ENCODE results near the gene IL17D.

The IL17D gene

GRCh38 chr13:20691616-20692015 is 11.9 kb upstream of the IL17D start:
- DNase-seq (ENCODE audit: low read depth), result no peak

GRCh38 chr13:20696073-20696472 is 7.4 kb upstream of the IL17D start:
- DNase-seq (ENCODE audit: low read depth), result no peak

- DNase-seq (ENCODE audit: low read depth), result no peak
Measured at GRCh38 chr13:20699715-20700114, 3.8 kb upstream of the IL17D start.

GRCh38 chr13:20700288-20700687 is 3.2 kb upstream of the IL17D start:
- no peak for DNase-seq (ENCODE audit: low read depth)

GRCh38 chr13:20701461-20701860 is 2.0 kb upstream of the IL17D start:
- no peak for DNase-seq (ENCODE audit: low read depth)

GRCh38 chr13:20702530-20702914 is 977 bp upstream of the IL17D start:
- no peak for DNase-seq (ENCODE audit: low read depth)

- DNase-seq (ENCODE audit: low read depth), result peak; percentile 60
Measured at GRCh38 chr13:20703780-20704458, 420 bp downstream of the IL17D start.

GRCh38 chr13:20704459-20705069 is 1.1 kb downstream of the IL17D start:
- no peak for DNase-seq (ENCODE audit: low read depth)

- no peak for DNase-seq (ENCODE audit: low read depth)
Measured at GRCh38 chr13:20706661-20707060, 3.2 kb downstream of the IL17D start.

GRCh38 chr13:20708216-20708615 is 4.7 kb downstream of the IL17D start:
- DNase-seq (ENCODE audit: low read depth), result no peak

GRCh38 chr13:20709369-20709768 is 5.9 kb downstream of the IL17D start:
- DNase-seq (ENCODE audit: low read depth), result no peak

- no peak for DNase-seq (ENCODE audit: low read depth)
Measured at GRCh38 chr13:20709782-20710181, 6.3 kb downstream of the IL17D start.

- no peak for DNase-seq (ENCODE audit: low read depth)
Measured at GRCh38 chr13:20711301-20712044, 8.0 kb downstream of the IL17D start.

- no peak for DNase-seq (ENCODE audit: low read depth)
Measured at GRCh38 chr13:20713014-20713376, 9.5 kb downstream of the IL17D start.

- no peak for DNase-seq (ENCODE audit: low read depth)
Measured at GRCh38 chr13:20713751-20714150, 10.3 kb downstream of the IL17D start.

GRCh38 chr13:20714161-20714560 is 10.7 kb downstream of the IL17D start:
- no peak for DNase-seq (ENCODE audit: low read depth)

- DNase-seq (ENCODE audit: low read depth), result no peak
Measured at GRCh38 chr13:20714563-20715329, 11.2 kb downstream of the IL17D start.

GRCh38 chr13:20715330-20715712 is 11.8 kb downstream of the IL17D start:
- DNase-seq (ENCODE audit: low read depth), result no peak

GRCh38 chr13:20716951-20717350 is 13.5 kb downstream of the IL17D start:
- DNase-seq (ENCODE audit: low read depth), result no peak

GRCh38 chr13:20717581-20718542 is 14.4 kb downstream of the IL17D start:
- no peak for DNase-seq (ENCODE audit: low read depth)

- DNase-seq (ENCODE audit: low read depth), result no peak
Measured at GRCh38 chr13:20718958-20719566, 15.6 kb downstream of the IL17D start.

All from activated T-cell treated with anti-CD3 and anti-CD28 coated beads for 1 hour (primary cell).